ENCODE data around the gene RAB10.

GRCh38 chr2:26025509-26025908 lies 8.4 kb upstream of the RAB10 start:
- TF ChIP-seq REST (IDR thresholded peaks at IDR 0.05; ENCODE audit: insufficient read depth in 1 of 2, low read depth in 2 of 2, low read length in 2 of 2) (no peak), TAF1 (IDR thresholded peaks at IDR 0.05; ENCODE audit: borderline replicate concordance, insufficient read depth, low read length) (no peak), POLR2AphosphoS5 (IDR thresholded peaks at IDR 0.05; ENCODE audit: low read depth, low read length) (no peak), SIN3A (IDR thresholded peaks at IDR 0.05; ENCODE audit: borderline replicate concordance, insufficient read depth, low read length) (no peak)

Measured in PFSK-1 (cell line).